HEK293T (cell line): ENCODE results near the gene HIF3A.

Experiments
- CTCF ChIA-PET: fragments of 350-600 bp; formaldehyde crosslinking; extraction: SDS; loops from one replicate; lab custom pipeline; 2021; ENCODE audit warnings: antibody characterized with exemption, inconsistent platforms; lab: Yijun Ruan, JAX
- POLR2A ChIA-PET: fragments of 350-600 bp; formaldehyde crosslinking; extraction: SDS; loops from one replicate; lab custom pipeline; 2020; ENCODE audit warnings: antibody characterized with exemption, inconsistent platforms; lab: Yijun Ruan, JAX
- DNase-seq: peaks from one replicate; pipeline ENCODE4 v3.0.0; 2012; ENCODE audit warnings: mixed read lengths; ENCODE audit errors: extremely low spot score
- ARNT ChIP-seq: fragments of 450-650 bp; IDR thresholded peaks from 2 replicates; pipeline ENCODE4 v1.6.1; 2017; ENCODE audit warnings: mild to moderate bottlenecking
- BHLHE40 ChIP-seq: fragments of 450-650 bp; IDR thresholded peaks from 2 replicates; pipeline ENCODE4 v1.6.1; 2016; ENCODE audit warnings: mild to moderate bottlenecking, moderate library complexity, borderline replicate concordance
- CTBP1 ChIP-seq: fragments of 450-650 bp; IDR thresholded peaks from 2 replicates; pipeline ENCODE4 v1.6.1; 2016; ENCODE audit warnings: borderline replicate concordance
- ELF4 ChIP-seq: fragments of 450-650 bp; IDR thresholded peaks from 2 replicates; pipeline ENCODE4 v1.6.1; 2017; ENCODE audit warnings: antibody characterized with exemption
- FOXA1 ChIP-seq: fragments of 450-650 bp; IDR thresholded peaks from 2 replicates; pipeline ENCODE4 v1.6.1; 2016; ENCODE audit warnings: mild to moderate bottlenecking
- FOXK2 ChIP-seq: fragments of 450-650 bp; IDR thresholded peaks from 2 replicates; pipeline ENCODE4 v1.6.1; 2016; ENCODE audit warnings: mild to moderate bottlenecking
- FOXM1 ChIP-seq: fragments of 450-650 bp; IDR thresholded peaks from 2 replicates; pipeline ENCODE4 v1.6.1; 2017; ENCODE audit warnings: mild to moderate bottlenecking, borderline replicate concordance
- HDGF ChIP-seq: fragments of 450-650 bp; IDR thresholded peaks from 2 replicates; pipeline ENCODE4 v1.6.1; 2017; ENCODE audit warnings: antibody characterized with exemption, borderline replicate concordance
- L3MBTL2 ChIP-seq: fragments of 450-650 bp; conservative IDR thresholded peaks from 2 replicates; pipeline ENCODE4 v1.6.1; 2016; ENCODE audit warnings: mild to moderate bottlenecking
- LEF1 ChIP-seq: fragments of 450-650 bp; IDR thresholded peaks from 2 replicates; pipeline ENCODE4 v1.6.1; 2017; ENCODE audit warnings: mild to moderate bottlenecking, borderline replicate concordance
- NFRKB ChIP-seq: fragments of 450-650 bp; IDR thresholded peaks from 2 replicates; pipeline ENCODE4 v1.6.1; 2016; ENCODE audit warnings: mild to moderate bottlenecking, moderate library complexity
- SP1 ChIP-seq: fragments of 450-650 bp; IDR thresholded peaks from 2 replicates; pipeline ENCODE4 v1.6.1; 2017
- SUZ12 ChIP-seq: fragments of 450-650 bp; IDR thresholded peaks from 2 replicates; pipeline ENCODE4 v1.6.1; 2016; ENCODE audit warnings: mild to moderate bottlenecking
- TARDBP ChIP-seq: fragments of 450-650 bp; IDR thresholded peaks from 2 replicates; pipeline ENCODE4 v1.6.1; 2016
- ZNF384 ChIP-seq: fragments of 450-650 bp; IDR thresholded peaks from 2 replicates; pipeline ENCODE4 v1.6.1; 2016
- TF ChIP-seq, protein P1 (sequence below): fragments of 450-650 bp; IDR thresholded peaks from 2 replicates; pipeline ENCODE4 v1.6.1; 2016

HIF3A gene

DNA sequence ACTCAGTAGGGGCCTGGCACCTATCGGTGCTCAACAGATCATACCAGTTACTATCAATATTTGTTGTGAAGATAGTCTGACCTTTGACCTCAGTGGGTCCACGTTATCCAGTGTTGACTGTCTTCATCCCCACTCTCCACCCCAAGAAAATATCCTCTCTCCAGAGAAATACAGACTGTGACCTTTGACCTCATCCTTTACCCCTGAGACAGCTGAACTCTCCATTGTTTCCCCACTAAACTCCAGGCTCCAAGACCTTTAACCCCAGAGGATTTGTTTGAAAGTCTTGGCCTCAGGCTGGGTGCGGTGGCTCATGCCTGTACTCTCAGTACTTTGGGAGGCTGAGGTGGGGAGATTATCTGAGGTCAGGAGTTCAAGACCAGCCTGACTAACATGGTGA, 27.4 kb downstream of the HIF3A start:
- POLR2A ChIA-PET, result no interaction called here
- CTCF ChIA-PET, result no interaction called here
- no peak for DNase-seq
- no peak for TF ChIP-seq LEF1
- no peak for TF ChIP-seq FOXK2
- TF ChIP-seq ARNT, result no peak
- TF ChIP-seq CTBP1, result no peak
- TF ChIP-seq SUZ12, result no peak
- no peak for TF ChIP-seq BHLHE40
- TF ChIP-seq L3MBTL2, result no peak
- no peak for TF ChIP-seq FOXA1
- TF ChIP-seq ZNF384, result no peak
- TF ChIP-seq NFRKB, result no peak
- TF ChIP-seq FOXM1, result no peak
- TF ChIP-seq HDGF, result no peak
- TF ChIP-seq, protein P1, sequence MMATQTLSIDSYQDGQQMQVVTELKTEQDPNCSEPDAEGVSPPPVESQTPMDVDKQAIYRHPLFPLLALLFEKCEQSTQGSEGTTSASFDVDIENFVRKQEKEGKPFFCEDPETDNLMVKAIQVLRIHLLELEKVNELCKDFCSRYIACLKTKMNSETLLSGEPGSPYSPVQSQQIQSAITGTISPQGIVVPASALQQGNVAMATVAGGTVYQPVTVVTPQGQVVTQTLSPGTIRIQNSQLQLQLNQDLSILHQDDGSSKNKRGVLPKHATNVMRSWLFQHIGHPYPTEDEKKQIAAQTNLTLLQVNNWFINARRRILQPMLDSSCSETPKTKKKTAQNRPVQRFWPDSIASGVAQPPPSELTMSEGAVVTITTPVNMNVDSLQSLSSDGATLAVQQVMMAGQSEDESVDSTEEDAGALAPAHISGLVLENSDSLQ, result no peak
- TF ChIP-seq SP1, result no peak
- TF ChIP-seq TARDBP, result no peak
- TF ChIP-seq ELF4, result no peak

DNA sequence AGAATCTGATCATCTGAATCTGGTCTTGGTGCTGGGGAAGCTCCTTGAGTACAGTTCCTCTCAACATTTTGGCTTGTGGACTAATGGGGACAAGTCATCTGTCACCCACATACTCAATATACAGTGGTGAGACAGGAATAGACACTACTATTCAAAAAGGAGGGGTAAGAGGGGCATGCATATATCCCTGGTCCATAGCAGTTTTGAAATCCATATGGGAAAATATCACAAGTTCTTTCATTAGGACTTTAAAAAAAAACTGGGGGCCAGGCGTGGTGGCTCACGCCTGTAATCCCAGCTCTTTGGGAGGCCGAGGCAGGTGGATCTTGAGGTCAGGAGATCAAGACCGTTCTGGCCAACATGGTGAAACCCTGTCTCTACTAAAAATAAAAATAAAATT, 29.8 kb downstream of the HIF3A start:
- ChIA-PET CTCF (no interaction called here), POLR2A (no interaction called here)
- TF ChIP-seq ZNF384 (no peak), HDGF (no peak), SP1 (no peak), TARDBP (no peak), BHLHE40 (no peak), L3MBTL2 (no peak), FOXM1 (no peak), NFRKB (no peak), ELF4 (no peak), ARNT (no peak), SUZ12 (no peak), FOXK2 (no peak), CTBP1 (no peak), FOXA1 (no peak), LEF1 (no peak)
- TF ChIP-seq, protein P1, result no peak
- no peak for DNase-seq

DNA sequence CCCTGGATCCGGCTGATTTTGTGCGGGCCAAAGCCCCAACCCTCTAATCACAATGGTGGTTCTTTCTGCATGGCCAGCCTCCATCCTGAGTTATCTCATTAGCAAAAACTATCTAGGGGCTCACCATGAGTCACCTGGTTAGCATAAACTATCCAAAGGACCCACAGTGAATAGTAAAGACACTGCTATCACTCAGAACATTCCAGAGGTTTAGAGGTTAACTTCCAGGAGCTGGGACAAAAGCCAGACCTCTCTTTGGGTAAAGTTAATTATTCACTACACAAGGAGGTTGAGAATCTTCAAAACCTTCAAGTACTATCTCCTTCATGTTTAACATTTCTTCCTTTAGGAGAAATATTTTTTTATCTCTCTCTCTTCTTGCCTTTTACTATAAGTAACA, 31.2 kb downstream of the HIF3A start:
- no peak for TF ChIP-seq ELF4
- TF ChIP-seq FOXM1, result no peak
- TF ChIP-seq L3MBTL2, result no peak
- no peak for TF ChIP-seq LEF1
- no peak for TF ChIP-seq HDGF
- no peak for TF ChIP-seq ZNF384
- TF ChIP-seq, protein P1, result no peak
- TF ChIP-seq ARNT, result no peak
- no peak for TF ChIP-seq NFRKB
- no peak for TF ChIP-seq SP1
- TF ChIP-seq TARDBP, result no peak
- TF ChIP-seq FOXA1, result no peak
- TF ChIP-seq SUZ12, result no peak
- TF ChIP-seq FOXK2, result no peak
- TF ChIP-seq BHLHE40, result no peak
- no peak for TF ChIP-seq CTBP1
- ChIA-PET CTCF (no interaction called here), POLR2A (no interaction called here)
- no peak for DNase-seq

DNA sequence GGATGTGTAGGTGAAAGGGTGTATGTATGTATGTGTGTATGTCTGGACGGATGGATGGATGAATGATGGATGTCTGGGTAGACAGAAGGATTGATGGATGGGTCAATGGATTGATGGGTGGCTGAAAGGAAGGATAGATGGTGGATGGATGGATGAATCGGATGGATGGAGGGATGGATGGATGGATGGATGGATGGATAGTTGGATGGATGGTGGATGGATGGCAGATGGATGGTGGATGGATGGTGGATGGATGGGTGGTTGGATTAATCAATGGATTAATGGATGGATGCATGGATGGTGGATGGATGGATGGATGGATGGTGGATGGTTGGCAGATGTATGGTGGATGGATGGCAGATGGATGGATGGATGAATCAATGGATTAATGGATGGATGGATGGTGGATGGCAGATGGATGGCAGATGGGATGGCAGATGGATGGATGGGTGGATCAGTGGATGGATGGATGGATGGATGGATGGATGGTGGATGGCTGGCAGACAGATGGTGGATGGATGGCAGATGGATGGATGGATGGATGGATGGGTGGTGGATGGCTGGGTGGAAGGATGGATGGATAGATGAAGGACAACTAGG, 33.6 kb downstream of the HIF3A start:
- DNase-seq, result no peak
- TF ChIP-seq CTBP1 (no peak), NFRKB (no peak), SP1 (no peak), ARNT (no peak), ELF4 (no peak), SUZ12 (no peak), BHLHE40 (no peak)
- ChIA-PET POLR2A (no interaction called here), CTCF (no interaction called here)

DNA sequence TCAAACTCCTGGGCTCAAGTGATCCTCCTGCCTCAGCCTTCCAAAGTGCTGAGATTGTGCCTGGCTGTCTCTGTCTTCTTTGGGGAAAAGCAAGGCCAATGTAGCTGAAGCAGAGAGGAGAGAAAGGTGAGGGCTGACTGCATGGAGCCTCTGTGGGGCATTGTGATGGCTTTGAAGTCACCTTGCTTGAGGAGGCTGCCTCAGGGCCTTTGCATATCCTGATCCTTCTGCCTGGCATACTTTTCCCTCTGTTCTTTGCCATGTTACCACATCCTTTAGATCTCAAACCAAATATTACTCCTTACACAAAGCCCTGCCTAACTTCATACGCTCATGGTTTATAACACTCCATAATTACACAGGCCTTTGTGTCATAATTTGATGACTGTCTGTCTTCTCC, 40.6 kb downstream of the HIF3A start:
- DNase-seq, result no peak
- ChIA-PET CTCF (no interaction called here), POLR2A (no interaction called here)
- TF ChIP-seq ARNT (no peak), BHLHE40 (no peak)

DNA sequence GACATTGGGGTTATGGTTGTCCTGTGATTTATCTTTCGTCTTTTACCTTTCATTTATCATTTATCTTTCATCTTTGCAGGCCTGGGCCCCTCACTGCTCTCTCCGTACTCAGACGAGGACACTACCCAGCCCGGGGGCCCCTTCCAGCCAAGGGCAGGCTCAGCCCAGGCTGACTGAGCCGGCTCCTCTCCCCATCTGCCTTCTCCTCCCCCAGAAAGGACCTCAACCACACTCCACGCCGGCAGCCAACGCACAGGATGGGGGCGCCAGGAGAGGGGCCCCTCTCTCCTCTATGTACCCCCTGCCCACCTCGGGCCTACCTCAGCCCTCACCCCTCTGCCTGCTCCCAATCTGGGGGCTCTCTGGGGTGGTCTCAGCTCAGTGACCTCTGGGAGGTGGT, 42.6 kb downstream of the HIF3A start:
- ChIA-PET CTCF (no interaction called here), POLR2A (no interaction called here)
- TF ChIP-seq, protein P1, result no peak
- no peak for TF ChIP-seq CTBP1
- TF ChIP-seq BHLHE40, result no peak
- TF ChIP-seq LEF1, result no peak
- no peak for TF ChIP-seq FOXA1
- TF ChIP-seq ZNF384, result no peak
- TF ChIP-seq L3MBTL2, result no peak
- TF ChIP-seq NFRKB, result no peak
- TF ChIP-seq SP1, result no peak
- no peak for TF ChIP-seq FOXK2
- no peak for TF ChIP-seq TARDBP
- no peak for TF ChIP-seq SUZ12
- TF ChIP-seq FOXM1, result no peak
- no peak for TF ChIP-seq ARNT
- no peak for DNase-seq
